NCI-H748 treated with DMSO at 0.1 percent for 48 hours (cell line): ENCODE data around the gene HLA-C.
"Not testable (repeated sequence)": the region's sequence is repeated elsewhere in the genome, so short reads cannot be mapped to it uniquely, and the experiment has no call there.

Source experiments
- DNase-seq: peaks from one replicate; lab custom pipeline; 2025; lab: John Stamatoyannopoulos, UW

The HLA-C gene

GRCh38 chr6:31271641-31272357, at the start of gene HLA-C:
Gene HLA-C, minus strand, starts transcription at chr6:31272092. Its CDS starts 21 bp downstream, at chr6:31272071.
- peak; percentile 84 for DNase-seq

DNA sequence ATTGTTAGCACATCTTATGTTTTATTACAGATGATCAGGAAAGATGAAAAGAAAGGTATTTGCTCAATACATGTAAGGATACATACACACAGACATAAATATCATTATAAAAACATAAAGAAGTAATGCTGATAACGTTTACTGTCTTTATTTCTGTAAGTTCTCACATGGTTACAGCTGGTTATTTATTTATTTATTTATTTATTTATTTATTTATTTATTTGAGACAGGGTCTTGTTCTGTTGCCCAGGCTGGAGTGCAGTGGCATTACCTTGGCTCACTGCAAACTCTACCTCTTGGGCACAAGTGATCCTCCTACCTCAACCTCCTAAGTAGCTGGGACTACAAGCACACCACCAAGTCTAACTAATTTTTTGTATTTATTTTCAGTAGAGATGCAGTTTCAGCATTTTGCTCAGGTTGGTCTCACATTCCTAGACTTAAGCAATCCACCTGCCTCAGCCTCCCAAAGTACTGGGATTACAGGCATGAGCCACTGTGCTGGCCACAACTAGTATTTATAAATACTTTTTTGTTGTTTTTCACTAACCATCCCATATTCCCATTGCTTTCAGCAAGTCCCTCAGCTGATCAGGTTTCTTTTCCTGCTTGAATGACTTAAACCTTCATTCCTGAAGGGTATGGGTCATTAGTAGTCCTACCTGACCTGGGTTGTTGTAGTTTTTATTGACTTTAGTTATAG, 49.3 kb upstream of the HLA-C start:
- no peak for DNase-seq

- no peak for DNase-seq
These were observed 45.1 kb upstream of the HLA-C start for GRCh38 chr6:31317036-31317435.

DNA sequence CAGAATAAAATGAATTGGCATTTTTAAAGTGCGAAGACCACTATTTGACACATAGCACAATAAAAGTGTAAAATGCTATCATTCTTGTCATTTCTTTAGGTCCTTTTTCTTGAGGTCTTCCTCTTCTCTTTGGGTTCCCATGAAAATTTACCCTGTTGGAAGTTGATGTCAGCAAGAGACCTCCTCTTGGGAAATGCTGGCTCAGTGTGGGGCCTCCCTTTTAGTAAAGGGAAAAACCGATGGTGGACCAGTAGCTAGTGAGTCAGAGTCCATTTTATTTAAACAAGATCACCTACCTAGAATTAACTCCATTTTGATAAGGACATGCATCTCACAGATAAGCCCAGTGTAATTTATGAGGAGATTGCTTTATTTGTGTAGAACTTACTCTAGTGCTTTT, 37.7 kb upstream of the HLA-C start:
- no peak for DNase-seq

- no peak for DNase-seq
These were observed 36.9 kb upstream of the HLA-C start for GRCh38 chr6:31308845-31309175.

DNA sequence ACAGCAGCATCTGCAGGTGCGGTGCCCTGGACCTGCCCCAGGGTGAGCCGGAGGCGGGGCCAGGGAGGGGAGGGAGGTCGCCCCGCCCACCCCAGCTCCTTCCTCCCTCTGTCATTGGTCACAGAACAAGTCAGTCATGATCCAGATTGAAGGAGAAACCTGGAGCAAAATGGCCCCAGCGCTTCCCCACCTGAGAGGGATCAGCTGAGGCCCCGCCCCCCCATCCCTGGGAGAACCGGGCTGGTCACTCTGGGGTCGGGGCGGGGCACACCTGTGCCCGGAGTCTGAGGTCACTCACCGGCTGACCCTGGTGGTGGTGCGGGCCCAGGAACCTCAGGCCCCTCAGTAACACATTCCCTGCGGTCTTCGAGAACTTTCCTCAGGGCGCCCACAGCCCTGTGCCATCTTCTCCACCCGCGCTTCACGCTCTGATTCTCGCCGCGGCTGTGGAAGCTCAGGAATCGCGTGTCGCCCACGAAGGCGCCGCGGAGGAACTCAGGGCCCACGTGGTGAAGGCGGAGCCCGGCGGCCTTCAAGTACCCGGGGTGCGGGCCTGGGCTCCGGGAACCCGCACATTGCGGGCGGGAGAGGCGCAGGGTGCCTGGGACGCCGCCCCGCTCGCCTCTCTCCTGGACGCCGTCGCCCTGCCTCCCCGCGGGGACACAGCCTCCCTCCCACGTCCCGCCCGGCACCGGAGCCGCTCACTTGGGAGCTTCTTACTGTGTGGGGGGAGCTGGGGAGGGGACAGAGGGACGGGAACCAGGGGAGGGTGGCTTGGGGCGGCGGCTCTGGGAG, 36.4 kb upstream of the HLA-C start:
- DNase-seq: no peak

DNA sequence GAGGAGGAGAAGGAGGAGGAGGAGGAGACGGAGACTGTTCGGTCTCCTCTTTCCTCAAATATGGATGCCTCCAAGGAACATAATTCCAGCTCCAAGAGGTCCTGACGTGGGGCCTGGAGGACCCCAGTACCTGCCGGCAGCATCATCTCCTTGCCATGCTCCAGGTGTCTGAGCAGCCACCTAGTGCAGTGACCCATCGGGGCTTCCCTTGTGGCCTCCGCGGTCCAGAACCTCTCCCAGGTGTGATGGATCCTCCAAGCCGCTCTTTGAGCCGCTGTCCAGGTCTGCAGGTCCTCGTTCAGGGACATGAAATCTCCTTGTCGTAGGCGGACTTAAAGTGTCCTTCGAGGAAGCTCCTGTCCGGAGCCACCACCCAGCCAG, 35.8 kb upstream of the HLA-C start:
- no peak for DNase-seq

DNA sequence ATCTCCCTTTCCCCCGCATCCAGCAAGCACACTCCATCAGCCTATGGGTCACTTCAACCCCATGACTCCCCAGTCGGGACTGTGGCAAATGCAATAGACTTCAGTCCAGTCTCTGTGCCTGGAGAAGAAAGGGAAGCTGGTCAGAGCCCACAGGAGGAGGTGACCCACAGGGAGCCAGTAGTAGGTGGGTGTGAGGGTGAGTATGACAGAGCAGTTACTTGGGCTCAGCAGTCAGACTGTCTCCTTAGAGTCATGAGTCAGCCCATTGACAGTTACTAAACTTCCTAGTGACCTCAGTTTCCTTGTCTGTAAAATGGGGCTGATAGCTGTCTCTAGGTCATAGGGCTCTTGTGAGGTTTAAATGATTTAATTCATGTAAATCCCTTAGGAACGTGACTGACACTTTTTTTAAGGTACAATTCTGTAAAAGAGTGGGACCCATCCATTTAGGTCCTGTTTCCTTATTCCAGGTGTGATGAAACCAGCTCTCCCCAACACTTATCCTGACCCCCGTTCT, 33.9 kb upstream of the HLA-C start:
- no peak for DNase-seq

DNA sequence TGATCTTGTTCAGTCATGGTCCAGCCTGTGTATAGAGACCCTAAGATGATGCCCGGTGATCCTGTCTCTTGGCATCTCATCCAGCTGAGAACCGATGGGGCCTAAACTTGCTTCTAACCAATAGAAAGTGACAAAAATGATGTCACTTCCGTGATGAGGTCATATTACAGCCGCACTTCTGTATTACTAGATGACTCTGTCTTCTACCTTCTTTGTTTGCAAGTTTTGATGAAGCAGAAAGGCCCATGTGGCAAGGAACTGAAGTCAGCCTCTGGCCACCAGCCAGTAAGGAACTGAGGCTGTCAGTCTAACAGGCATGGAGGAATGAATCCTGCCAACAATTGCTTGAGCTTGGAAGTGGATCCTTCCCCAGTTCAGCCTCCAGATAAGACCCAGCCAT, 32.8 kb upstream of the HLA-C start:
- DNase-seq: no peak

DNA sequence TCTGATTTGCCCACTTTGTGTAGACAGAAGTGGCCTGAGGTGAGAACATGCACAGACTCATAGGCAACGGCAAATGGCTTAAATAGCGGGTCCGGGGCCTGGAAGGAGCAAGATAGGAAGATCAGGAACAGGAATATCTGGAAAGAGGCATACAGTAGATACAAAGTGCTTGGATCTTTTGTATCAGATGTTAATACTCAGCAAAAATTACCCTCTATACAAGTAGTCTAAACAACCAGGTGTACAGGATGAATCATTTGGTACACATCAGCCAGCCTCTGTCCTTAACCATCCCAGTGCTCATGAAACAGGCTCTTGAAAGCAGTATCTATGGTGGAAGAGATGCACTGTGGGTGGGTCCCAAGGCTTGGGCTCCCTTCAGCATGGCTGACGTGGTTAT, 28.9 kb upstream of the HLA-C start:
- no peak for DNase-seq

- no peak for DNase-seq
These were observed 28.1 kb upstream of the HLA-C start for GRCh38 chr6:31299947-31300346.

GRCh38 chr6:31299511-31299910, 27.6 kb upstream of the HLA-C start:
- no peak for DNase-seq

DNA sequence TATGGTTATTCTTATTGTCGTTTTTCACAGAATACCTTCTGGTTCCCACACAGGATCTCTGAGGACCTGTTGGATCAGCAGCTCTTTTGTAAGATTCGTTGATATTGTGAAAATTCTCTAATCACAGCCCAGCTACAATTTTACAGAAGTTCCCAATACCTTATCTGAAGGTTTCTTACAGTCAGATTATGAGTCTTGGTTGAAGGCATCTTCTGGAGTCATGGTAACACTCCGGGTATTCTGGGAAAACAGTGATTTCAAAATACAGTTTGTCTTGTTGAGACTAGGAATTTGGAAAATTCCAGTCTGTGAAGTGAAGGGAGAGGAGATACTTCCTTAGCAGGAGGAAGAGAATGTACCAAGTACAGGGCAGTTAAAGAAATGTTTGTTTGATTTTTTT, 22.2 kb upstream of the HLA-C start:
- DNase-seq: no peak

DNA sequence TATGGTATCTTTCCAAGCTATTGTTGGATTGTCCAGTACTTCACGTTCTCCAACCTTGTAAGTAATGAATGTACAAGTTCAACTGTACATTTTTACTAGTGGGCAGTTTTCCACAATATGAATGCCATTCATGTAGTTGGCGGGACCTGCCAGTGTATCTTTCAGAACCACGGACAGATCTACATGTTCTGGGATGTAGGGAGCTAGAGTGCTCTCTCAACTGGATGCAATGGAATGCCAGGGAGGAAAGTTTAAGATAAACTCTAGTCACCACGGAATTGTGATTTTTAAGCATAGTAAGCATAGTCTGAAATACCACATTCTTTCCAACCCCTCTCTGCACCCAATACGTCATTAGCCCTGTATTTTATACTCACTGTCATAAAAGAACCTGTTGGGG, 21.5 kb upstream of the HLA-C start:
- no peak for DNase-seq

GRCh38 chr6:31289788-31290187, 17.9 kb upstream of the HLA-C start:
- DNase-seq: no peak

DNA sequence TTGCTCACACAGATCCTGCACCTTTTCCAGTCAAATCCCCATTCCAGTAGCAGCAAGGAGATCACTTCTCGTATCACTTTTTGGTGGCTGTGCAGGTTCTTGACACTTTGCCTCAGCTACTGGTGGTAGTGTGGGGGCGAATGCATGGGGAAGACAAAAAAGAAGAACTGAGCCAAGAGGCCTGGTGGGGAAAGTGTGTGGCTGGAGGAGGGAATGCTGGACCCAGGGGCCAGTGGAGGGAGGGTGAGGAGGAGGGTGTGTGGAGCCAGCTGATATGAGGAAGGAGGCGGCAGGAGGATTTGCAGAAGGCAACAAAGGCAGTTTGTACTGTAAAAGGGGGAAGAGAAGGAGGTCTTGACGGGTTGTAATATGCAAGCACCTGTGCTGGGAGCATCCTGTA, 15.7 kb upstream of the HLA-C start:
- DNase-seq: no peak

- no peak for DNase-seq
These were observed 14.1 kb upstream of the HLA-C start for GRCh38 chr6:31285982-31286381.

- DNase-seq: no peak
These were observed 13.6 kb upstream of the HLA-C start for GRCh38 chr6:31285486-31285885.

- DNase-seq: not testable (repeated sequence)
These were observed 7.8 kb upstream of the HLA-C start for GRCh38 chr6:31279647-31280046.

DNA sequence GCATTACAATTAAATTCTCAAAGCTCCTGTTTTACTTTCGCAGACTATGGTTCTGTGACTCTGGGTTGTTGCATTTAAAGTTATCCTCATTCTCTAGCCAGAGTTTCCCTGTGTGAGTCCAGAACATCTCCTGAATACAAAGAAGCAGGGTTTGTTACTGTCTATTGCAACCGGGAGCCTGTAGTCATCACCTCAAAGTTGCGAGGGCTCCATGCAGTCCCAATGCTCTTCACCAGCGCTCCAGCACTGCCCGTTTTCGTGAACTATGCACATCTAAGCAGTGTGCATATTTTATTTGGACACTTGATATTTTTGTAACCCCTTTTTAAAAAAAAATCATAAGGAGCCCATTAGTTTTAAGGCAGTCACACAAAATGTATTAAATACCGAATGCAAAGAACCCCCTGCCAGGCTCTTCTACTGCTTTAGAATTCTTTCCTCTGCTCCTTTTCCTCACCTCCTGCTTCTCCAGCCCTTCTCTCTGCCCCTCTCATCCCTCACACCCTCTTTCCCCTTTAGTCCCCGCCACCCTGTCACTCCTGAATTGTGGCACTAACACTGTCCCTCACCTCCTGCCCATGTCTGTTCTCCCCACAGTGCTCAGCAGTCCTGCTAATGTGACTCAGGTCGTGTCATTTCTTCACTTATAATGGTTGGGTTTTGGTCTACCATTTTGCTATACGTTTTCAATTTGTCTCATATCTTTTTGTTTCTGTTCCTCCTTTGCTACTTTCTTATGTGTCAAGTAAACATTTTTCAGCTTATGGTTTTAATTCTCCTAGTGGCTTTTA, 1.1 kb upstream of the HLA-C start:
- no peak for DNase-seq

GRCh38 chr6:31272436-31272835, 544 bp upstream of the HLA-C start:
- no peak for DNase-seq
